HepG2 (cell line): ENCODE results near the gene CAPN8. TPM values are rescaled to one million over a fixed set of nuclear protein-coding genes. Genes with fewer than 3 reads are reported as not detected.

Source experiments
- ATAC-seq: fragments of 200-7000 bp; cut with Tn5 transposase; 3 replicates; pipeline ENCODE4 v1.9.1; 2020; ENCODE audit warnings: mild to moderate bottlenecking, moderate library complexity
- BruUV-seq: library from RNA; stranded (reverse); fragments of 400-500 nt; replicated peaks from 2 replicates; lab custom pipeline; 2021; lab: Mats Ljungman, UMichigan
- CTCF ChIA-PET: fragments of 300-600 bp; formaldehyde crosslinking; extraction: SDS; loops from one replicate; lab custom pipeline; 2021; ENCODE audit warnings: low total read pairs, inconsistent platforms, low intra/inter-chr PET ratio; lab: Yijun Ruan, JAX
- POLR2A ChIA-PET: fragments of 350-600 bp; sonication (Branson Sonifier 250); formaldehyde crosslinking; loops from one replicate; lab custom pipeline; 2020; ENCODE audit warnings: antibody characterized with exemption, inconsistent platforms; lab: Yijun Ruan, JAX
- DNase-seq: peaks from one replicate; pipeline ENCODE4 v3.0.0-alpha.2; 2015; ENCODE audit warnings: low spot score
- FAIRE-seq: peaks from 3 replicates; lab custom pipeline; 2011; peaks lifted over from hg19 to GRCh38; lab: Jason Lieb, UNC
- H2AFZ ChIP-seq: one replicate; pipeline ENCODE4 v1.6.1; 2011; ENCODE audit warnings: low read length, inconsistent platforms
- H3K27ac ChIP-seq: fragments of 300-600 bp; 3 replicates; pipeline ENCODE4 v1.8.0; 2011; ENCODE audit warnings: mixed run types, mild to moderate bottlenecking, mixed read lengths, low read length, inconsistent platforms; ENCODE audit not compliant: insufficient read depth; ENCODE audit errors: extremely low read length
- H3K27me3 ChIP-seq, 2 experiments: fragments of 200-600 bp in 1 of 2; 2 replicates in 1 of 2; 3 replicates in 1 of 2; pipeline versions ENCODE4 v1.6.0 to v1.8.0; 2011; ENCODE audit warnings: low read length in 2 of 2, mild to moderate bottlenecking in 2 of 2, moderate library complexity in 2 of 2, inconsistent platforms in 1 of 2; ENCODE audit not compliant: insufficient read depth in 2 of 2, control insufficient read depth in 1 of 2
- H3K36me3 ChIP-seq, 2 experiments: fragments of 200-600 bp in 1 of 2; replicated peaks in 1 of 2; 2 replicates in 1 of 2; 3 replicates in 1 of 2; pipeline versions ENCODE4 v1.5.1 to v1.8.0; 2011; ENCODE audit warnings: low read length in 2 of 2, inconsistent platforms in 1 of 2; ENCODE audit not compliant: insufficient read depth in 2 of 2, control insufficient read depth in 1 of 2
- H3K4me1 ChIP-seq: 2 replicates; pipeline ENCODE4 v1.5.1; 2012; ENCODE audit warnings: low read length, inconsistent platforms; ENCODE audit not compliant: insufficient read depth
- H3K4me2 ChIP-seq: 2 replicates; pipeline ENCODE4 v1.6.0; 2011; ENCODE audit warnings: low read depth, low read length, inconsistent platforms
- H3K4me3 ChIP-seq, 3 experiments: fragments of 200-600 bp in 1 of 3; sonication (generic), shearing (Covaris generic) in 1 of 3; replicated peaks in 1 of 3; 2 replicates each; pipeline ENCODE4 v1.5.1; 2011 to 2016; ENCODE audit warnings: low read length in 3 of 3, inconsistent platforms in 2 of 3, low read depth in 2 of 3, mild to moderate bottlenecking in 2 of 3, control low read depth in 1 of 3, mixed read lengths in 1 of 3; ENCODE audit not compliant: insufficient read depth in 1 of 3
- H3K79me2 ChIP-seq: one replicate; pipeline ENCODE4 v1.6.1; 2011; ENCODE audit warnings: low read length, inconsistent platforms; ENCODE audit not compliant: insufficient read depth
- H3K9ac ChIP-seq: 2 replicates; pipeline ENCODE4 v1.6.0; 2011; ENCODE audit warnings: mild to moderate bottlenecking, low read depth, low read length, inconsistent platforms; ENCODE audit not compliant: insufficient read depth
- H3K9me3 ChIP-seq: 2 replicates; pipeline ENCODE4 v1.5.1; 2012; ENCODE audit warnings: mild to moderate bottlenecking, low read length
- H4K20me1 ChIP-seq: 2 replicates; pipeline ENCODE4 v1.6.0; 2011; ENCODE audit warnings: inconsistent platforms, mild to moderate bottlenecking, low read length, moderate library complexity; ENCODE audit not compliant: insufficient read depth
- CEBPB ChIP-seq: IDR thresholded peaks from 2 replicates; pipeline ENCODE4 v1.6.1; 2011; ENCODE audit warnings: low read depth, low read length, improper control_type of control experiment, borderline replicate concordance
- CEBPG ChIP-seq: IDR thresholded peaks from 2 replicates; pipeline ENCODE4 v1.6.1; 2016
- EZH2 ChIP-seq: conservative IDR thresholded peaks from 2 replicates; pipeline ENCODE4 v1.6.1; 2012; ENCODE audit warnings: mild to moderate bottlenecking, low read depth, low read length, moderate library complexity
- HNF4A ChIP-seq: sonication (generic); formaldehyde crosslinking; IDR thresholded peaks from 2 replicates; pipeline ENCODE4 v1.4.0; 2020; ENCODE audit warnings: missing genetic modification reagents
- KMT2B ChIP-seq: IDR thresholded peaks from 2 replicates; pipeline ENCODE4 v1.6.1; 2016; ENCODE audit warnings: missing genetic modification reagents, missing compliant biosample characterization
- RELA ChIP-seq: sonication (generic); formaldehyde crosslinking; IDR thresholded peaks from 2 replicates; pipeline ENCODE4 v1.4.0; 2020; ENCODE audit warnings: missing genetic modification reagents
- ZNF468 ChIP-seq: sonication (generic); formaldehyde crosslinking; IDR thresholded peaks from 2 replicates; pipeline ENCODE4 v1.8.0; 2022; ENCODE audit warnings: mild to moderate bottlenecking, moderate library complexity, missing genetic modification reagents
- WGBS: methylation state at CpG from one replicate; pipeline ENCODE4 v1.1.6; 2017; ENCODE audit warnings: low lambda C conversion rate; 5-methylcytosine and 5-hydroxymethylcytosine counted together
- in situ Hi-C: cut with HindIII; loops from 2 replicates; pipeline ENCODE4 v1.10.0; 2017; ENCODE audit warnings: low pct_unique_long_range_greater_than_20kb; ENCODE audit not compliant: extremely low pct_ligation_motif_present
- intact Hi-C: fragments of 100-400 bp; cut with micrococcal nuclease; formaldehyde crosslinking; loops from one replicate; pipeline ENCODE4 v1.10.0; 2022; ENCODE audit not compliant: unreplicated experiment
- polyA plus RNA-seq, 8 experiments: library from polyadenylated mRNA; depleted of rRNA in 3 of 8; stranded (reverse) in 7 of 8; unstranded in 1 of 8; fragments of >200 nt; fragmentation: Illumina TruSeq in 4 of 8; extraction: Trizol in 4 of 8; gene quantifications; 2 replicates each; pipeline versions ENCODE4 v1.2.1 to v1.2.3, GENCODE V29; 2011 to 2016; ENCODE audit warnings: low read depth in 4 of 8, missing spikeins in 1 of 8, mixed read lengths in 1 of 8; ENCODE audit not compliant: insufficient read depth in 1 of 8
- total RNA-seq, 5 experiments: library from RNA; depleted of rRNA; stranded (reverse); fragments of >200 nt; fragmentation: Illumina TruSeq; extraction: Trizol; gene quantifications; 2 replicates each; pipeline ENCODE4 v1.2.3, GENCODE V29; 2016; ENCODE audit warnings: low read depth in 1 of 5
- TF ChIP-seq, protein P1 (sequence below): sonication (generic); formaldehyde crosslinking; IDR thresholded peaks from 2 replicates; pipeline ENCODE4 v1.5.0; 2020; ENCODE audit warnings: mild to moderate bottlenecking, missing genetic modification reagents, borderline replicate concordance

Gene CAPN8
- total and polyA plus RNA-seq, 2 of the 13 experiments (the other 11 are each of a cell fraction or from before 2014, with no cell fraction given) = 0.20 to 0.25 TPM

DNA sequence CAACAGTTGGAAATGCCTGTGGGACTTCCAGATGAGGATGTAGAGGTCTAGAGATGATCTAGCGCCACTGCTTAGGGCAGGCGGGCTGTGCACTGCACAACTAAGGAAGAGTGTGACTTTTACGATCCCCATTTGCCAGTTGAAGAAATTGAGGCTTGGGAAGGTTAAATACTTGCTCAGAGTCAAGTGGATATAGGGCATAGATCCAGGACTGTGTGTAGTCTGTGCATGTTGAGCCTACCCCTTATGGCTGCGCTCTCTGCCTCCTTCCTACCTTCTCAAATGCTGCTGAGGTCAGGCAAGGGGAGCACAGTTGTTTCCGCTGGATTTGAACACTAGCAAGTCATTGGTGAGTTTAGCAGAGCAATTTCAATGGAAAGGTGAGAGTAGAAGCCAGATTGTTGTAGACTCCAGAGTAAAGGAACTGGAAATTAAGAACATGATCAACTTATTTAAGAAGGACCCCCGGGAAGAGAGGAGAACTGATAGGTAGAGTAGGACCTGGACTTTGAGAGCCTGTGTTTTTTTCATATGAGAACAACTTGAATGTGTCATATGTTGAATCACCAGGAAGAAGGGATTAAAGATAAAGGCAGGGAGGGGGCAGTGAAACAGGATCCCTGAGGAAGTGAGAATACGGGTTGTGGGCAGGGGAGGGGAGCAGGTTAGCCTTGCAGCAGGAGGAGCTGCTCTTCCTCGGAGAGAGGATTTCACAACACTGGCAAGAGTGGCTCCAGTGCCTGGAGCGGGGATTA is 49.5 kb upstream of the CAPN8 start:
- Histone ChIP-seq H4K20me1 (0 out of 2 replicates have a peak, but pooled peaks cover 2% of the 10 kb centered on the region), H3K79me2 (no peaks in the 10 kb centered on the region), H3K4me2 (no peak overlapping the region; the same call in 1 of the 2 replicates)
- TF ChIP-seq EZH2 = no peak
- no peak for TF ChIP-seq ZNF468 (CRISPR knock-in tag)
- TF ChIP-seq KMT2B (CRISPR knock-in tag) = no peak
- no peak for TF ChIP-seq RELA (CRISPR knock-in tag)
- TF ChIP-seq HNF4A (CRISPR knock-in tag) = no peak
- TF ChIP-seq CEBPG (CRISPR knock-in tag) = peak; percentile 21; the same call in 1 of the 2 replicates
- peak; percentile 52; the same call in 1 of the 2 replicates for TF ChIP-seq CEBPB
- TF ChIP-seq, protein P1, sequence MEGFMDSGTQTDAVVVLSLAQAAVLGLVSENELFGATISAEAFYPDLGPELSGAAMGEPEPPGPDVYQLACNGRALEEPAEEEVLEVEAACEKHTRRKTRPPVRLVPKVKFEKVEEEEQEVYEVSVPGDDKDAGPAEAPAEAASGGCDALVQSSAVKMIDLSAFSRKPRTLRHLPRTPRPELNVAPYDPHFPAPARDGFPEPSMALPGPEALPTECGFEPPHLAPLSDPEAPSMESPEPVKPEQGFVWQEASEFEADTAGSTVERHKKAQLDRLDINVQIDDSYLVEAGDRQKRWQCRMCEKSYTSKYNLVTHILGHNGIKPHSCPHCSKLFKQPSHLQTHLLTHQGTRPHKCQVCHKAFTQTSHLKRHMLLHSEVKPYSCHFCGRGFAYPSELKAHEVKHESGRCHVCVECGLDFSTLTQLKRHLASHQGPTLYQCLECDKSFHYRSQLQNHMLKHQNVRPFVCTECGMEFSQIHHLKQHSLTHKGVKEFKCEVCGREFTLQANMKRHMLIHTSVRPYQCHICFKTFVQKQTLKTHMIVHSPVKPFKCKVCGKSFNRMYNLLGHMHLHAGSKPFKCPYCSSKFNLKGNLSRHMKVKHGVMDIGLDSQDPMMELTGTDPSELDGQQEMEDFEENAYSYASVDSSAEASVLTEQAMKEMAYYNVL (CRISPR knock-in tag) = no peak
- TF ChIP-seq, all 625 proteins: peak for 2
- Histone ChIP-seq H3K27ac (no peak overlapping the region), H2AFZ (no peak overlapping the region), H3K4me1 (peaks cover 55% of the 10 kb centered on the region), H3K4me3 (no peak overlapping the region), H3K27me3 (peaks cover 5 to 57% of the 10 kb centered on the region in 2 experiments; a peak in 4 of 5 replicates), H3K9ac (no peak overlapping the region), H3K36me3 (no peaks in the 10 kb centered on the region), H3K9me3 (no peaks in the 10 kb centered on the region)
- DNase-seq (no peak), FAIRE-seq (no peak), ATAC-seq (no peak)
- intact Hi-C loops (loop anchor here (5.0 kb wide), 1 partner anchor 32 kb away; no protein-coding TSS in a partner anchor), in situ Hi-C loops (no loop called here)
- BruUV-seq = no TSS peak
- CTCF ChIA-PET = no interaction called here
- POLR2A ChIA-PET = no interaction called here
- WGBS = 66% methylated on average over 9 of the region's 9 CpGs
